Fibroblast of skin of right quadriceps (primary cell): ENCODE results near the gene CDC34.
"Not testable (repeated sequence)": the region's sequence is repeated elsewhere in the genome, so short reads cannot be mapped to it uniquely, and the experiment has no call there.

Source experiments
- DNase-seq: peaks from one replicate; pipeline ENCODE4 v3.0.0-alpha.2; 2013

CDC34 gene

DNA sequence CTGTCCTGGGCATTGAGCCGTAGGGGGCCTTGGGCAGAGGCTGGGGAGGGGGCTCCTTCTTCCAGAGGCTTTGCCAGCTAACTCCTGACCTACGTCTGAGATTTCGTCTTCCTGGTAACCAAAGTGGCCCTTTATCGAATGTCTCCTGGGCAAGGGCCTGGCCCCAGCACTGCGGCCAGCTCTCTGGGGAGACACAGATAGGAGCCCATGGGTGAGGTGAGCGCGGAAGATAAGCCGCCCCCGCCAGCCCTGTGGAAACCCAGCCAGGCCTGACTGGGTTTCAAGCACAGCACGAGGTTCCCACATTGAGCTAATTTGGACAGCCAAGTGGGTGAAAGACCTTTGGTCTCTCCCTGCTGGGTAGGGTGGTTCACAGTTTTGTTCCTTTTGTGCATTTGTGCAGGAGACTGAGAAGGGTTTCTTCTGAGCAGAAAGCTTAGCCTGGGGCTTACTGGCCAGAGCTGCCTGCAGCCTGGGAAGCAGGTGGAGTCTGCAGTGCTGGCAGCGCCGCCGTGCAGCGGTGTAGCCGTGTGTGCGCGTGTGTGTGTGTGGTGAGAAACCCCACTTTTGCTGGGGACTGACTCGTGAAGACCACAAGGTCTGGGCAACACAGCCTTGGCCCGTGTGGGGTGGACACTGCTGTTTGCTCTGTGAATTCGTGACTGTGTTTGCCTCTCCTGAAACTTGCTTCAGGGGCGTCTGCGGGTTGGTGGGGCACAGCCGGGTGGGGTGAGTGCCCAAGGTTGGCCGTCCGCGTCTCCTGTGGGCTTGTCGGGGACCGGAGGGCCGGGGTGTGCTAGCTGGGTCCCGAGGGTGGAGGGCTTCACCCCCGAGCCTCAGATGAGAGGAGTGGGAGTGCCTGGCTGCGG is 43.3 kb downstream of the CDC34 start:
- no peak for DNase-seq

- peak; percentile 20 for DNase-seq
Observed at GRCh38 chr19:575527-576506, 44.3 kb downstream of the CDC34 start.

GRCh38 chr19:576768-577438 is 45.3 kb downstream of the CDC34 start:
- DNase-seq = no peak

DNA sequence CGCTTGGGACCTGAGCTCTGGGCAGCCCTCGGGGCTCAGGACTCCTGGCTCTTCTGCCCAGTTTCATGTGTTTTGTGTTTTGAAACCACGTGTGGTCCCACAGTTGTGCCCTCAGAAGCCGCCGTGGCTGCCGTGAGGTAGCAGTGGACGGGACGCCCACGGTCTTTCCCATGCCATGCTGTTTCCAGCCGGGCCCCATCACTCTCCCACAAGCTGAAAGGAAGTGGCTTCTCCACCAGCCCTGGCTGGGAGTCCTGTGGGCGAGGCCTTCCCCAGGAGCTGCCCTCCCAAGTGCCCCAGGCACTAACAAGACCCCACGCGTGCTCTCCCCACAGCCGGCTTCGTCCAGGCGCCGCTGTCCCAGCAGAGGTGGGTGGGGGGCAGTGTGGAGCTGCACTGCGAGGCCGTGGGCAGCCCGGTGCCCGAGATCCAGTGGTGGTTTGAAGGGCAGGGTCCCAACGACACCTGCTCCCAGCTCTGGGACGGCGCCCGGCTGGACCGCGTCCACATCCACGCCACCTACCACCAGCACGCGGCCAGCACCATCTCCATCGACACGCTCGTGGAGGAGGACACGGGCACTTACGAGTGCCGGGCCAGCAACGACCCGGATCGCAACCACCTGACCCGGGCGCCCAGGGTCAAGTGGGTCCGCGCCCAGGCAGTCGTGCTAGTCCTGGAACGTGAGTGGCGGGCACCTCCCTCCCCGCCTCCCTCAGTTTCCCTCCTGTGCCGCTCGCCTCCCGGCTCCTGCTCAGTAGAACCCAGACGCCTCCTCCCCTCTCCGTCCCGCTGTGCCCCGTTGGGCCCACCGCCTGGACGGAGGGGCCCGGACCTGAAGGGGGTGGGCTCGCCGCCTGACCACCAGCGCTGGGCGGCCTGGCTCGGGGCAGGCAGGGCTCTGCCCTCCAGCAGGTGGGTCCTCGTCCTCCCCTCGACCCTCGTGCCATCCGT is 46.2 kb downstream of the CDC34 start:
- DNase-seq = no peak

DNA sequence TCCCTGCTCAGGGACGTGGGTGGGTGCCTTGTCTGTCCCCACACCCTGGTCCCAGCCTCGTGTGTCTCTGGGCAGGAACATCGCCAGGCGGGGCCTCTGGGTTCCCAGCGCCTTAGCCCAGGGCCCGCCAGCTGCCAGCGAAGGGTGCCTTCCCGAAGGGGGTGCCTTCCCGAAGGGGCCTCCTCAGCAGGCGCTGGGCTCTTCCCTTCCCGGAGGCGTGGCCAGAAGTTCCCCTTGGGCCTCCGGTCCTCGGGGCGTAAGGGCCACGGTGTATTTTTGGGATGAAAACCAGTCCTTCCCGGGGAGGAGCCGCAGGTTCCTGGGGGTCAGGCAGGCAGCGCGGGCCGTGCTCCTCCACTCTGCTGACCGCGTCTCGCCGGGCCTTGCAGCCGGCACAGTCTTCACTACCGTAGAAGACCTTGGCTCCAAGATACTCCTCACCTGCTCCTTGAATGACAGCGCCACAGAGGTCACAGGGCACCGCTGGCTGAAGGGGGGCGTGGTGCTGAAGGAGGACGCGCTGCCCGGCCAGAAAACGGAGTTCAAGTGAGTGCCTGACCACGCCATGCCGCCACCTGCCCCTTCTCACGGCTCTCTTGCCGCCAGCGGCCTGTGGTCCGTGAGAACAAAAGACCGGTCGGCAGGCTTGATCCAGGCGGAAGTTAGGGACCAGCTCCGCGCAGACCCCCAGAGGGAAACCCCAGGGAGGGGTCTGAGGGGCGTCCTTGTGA is 47.7 kb downstream of the CDC34 start:
- DNase-seq = no peak

DNA sequence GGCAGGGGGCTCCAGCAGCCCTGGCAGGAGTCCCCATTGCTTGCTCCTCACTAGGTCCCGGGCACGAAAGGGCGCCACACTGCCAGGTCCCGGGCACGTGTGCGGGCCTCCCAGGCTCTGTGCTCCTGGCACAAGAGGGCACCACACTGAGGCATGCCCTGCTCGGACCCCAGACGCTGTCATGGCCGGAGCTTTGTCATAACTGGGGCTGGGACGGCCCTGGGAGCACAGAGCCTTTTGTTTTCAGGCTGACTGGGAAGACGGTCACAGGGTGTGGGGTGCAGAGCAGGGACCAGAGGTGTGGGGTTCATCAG is 48.2 kb downstream of the CDC34 start:
- DNase-seq = no peak

- no peak for DNase-seq
Observed at GRCh38 chr19:580274-580835, 48.8 kb downstream of the CDC34 start.

- DNase-seq = no peak
Observed at GRCh38 chr19:581399-582111, 50.0 kb downstream of the CDC34 start.

GRCh38 chr19:582497-583197 is 51.1 kb downstream of the CDC34 start:
- no peak for DNase-seq

- DNase-seq = no peak
Observed at GRCh38 chr19:583198-583967, 51.8 kb downstream of the CDC34 start.

GRCh38 chr19:583968-584239 is 52.3 kb downstream of the CDC34 start:
- DNase-seq = no peak

GRCh38 chr19:584240-585001 is 52.9 kb downstream of the CDC34 start:
- peak; percentile 49 for DNase-seq

DNA sequence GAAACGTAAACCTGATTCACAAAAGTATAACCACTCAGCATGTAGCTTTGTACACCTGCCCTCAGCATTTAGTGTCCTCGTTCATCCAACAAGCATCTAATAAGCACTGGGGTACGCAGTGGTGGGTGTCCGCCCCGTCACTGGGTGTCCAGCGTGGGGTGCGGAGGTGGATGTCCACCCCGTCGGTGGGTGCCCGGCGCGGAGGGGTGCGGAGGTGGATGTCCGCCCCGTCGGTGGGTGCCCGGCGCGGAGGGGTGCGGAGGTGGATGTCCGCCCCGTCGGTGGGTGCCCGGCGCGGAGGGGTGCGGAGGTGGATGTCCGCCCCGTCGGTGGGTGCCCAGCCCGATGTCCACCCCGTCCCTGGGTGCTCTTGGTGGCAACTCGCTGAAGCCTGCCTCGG is 53.6 kb downstream of the CDC34 start:
- not testable (repeated sequence) for DNase-seq

DNA sequence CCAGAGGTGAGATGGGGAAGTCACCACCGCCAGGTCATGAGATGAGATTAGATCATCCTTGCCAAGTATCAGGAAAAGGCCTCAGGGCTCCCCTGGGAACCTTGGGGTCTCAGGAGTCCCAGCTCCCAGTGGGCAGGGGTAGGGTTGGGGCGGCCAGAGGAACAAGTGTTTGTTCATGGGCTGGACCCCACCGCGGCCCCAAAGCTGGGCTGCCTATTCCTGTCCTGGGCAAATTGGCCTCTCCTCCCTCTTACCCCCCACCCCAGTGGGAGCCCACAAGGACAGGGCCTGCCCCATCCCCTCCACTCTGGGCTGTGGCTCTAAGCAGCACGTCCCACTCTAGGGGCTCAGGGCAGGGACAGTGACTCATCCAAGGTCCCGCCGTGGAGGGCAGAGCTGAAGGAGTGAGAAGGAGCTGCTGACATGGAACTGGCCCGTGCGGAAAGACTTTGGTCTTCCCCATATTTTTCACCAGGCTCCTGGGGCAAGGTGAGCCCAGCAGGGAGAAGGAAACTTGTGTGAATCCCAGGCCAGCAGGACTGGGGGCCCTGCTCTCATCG is 54.1 kb downstream of the CDC34 start:
- DNase-seq = no peak

- DNase-seq = peak; percentile 80
Observed at GRCh38 chr19:588093-588740, 56.7 kb downstream of the CDC34 start.

DNA sequence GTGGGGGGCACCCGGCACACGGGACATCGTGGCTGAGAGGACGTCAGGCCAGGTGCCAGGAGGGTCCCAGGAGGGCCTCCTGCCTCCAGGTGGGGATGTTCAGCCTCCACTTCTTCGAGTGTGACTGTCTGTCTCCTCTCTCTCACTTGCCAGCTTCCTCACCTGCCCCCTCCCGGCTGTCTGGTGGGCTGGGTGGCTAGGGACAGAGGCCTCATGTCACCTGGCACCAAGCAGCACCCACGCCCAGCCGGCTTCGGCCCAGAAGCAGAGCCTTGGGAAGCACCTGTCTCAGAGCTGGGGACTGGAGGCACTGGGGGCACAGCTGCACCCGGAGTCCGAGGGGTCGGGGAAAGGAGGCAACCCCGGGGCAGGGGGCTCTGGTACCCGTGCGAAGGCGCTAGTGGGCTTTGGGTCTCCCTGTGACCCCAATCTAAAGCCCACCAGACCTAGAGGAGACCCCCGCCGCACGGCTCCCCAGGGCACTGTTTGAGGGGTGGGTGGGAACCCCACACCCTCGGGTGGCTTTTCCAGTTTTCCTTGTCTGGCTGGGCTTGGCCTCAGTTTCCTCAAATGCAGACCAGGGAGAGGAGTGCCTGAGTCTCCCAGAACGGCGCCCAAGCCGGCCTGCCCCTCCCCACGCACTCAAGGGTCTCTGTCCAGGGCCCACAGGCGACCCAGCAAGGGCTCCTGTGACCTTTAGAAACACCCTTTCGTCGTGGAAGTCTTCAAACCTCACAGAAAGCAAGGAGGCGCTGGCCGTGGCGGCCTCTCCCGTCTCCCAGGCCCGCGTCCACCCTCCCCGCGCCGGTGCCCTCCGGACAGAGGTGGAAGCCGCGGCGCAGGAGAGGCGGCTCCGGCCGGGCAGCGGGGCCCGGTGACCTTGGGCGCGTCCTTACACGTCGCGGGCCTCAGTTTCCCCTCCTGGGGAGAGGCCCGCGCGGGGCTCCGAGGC is 57.5 kb downstream of the CDC34 start:
- DNase-seq = no peak
